LNCaP clone FGC (cell line): ENCODE results near the gene FHIT.
"Not testable (repeated sequence)": the region's sequence is repeated elsewhere in the genome, so short reads cannot be mapped to it uniquely, and the experiment has no call there.

Experiments
- DNase-seq: peaks from one replicate; pipeline ENCODE4 v3.0.0-alpha.2; 2011; ENCODE audit warnings: low read depth
- H3K4me3 ChIP-seq: 2 replicates; pipeline ENCODE4 v1.5.1; 2011; ENCODE audit warnings: mild to moderate bottlenecking, low read depth, low read length, control low read depth
- CTCF ChIP-seq: IDR thresholded peaks from 2 replicates; pipeline ENCODE4 v1.5.1; 2012; ENCODE audit warnings: mild to moderate bottlenecking; ENCODE audit not compliant: control insufficient read depth, insufficient read depth; ENCODE audit errors: extremely low read depth

The FHIT gene

GRCh38 chr3:60703008-60703407 lies 548.2 kb downstream of the FHIT start:
- H3K4me3 ChIP-seq: no peak overlapping the region
- TF ChIP-seq CTCF: no peak
- DNase-seq: no peak

DNA sequence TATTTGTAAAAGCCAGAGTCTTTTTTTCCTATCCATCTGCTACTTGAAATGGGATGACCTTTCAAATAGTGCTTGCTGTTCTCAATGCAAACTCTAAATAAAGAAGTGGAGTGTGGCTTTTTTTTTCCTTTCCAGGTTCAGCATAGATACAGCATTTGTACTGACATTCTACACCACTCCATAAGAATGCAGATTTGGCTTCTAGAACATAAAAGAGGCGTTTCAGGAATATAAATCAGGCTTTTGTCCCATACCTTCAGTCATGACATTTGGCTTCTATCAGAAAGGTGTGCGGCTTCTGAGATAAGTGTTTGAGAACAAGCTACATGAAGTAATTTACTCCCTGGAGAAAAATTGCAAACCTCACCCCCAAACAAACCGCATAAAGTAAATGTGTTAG lies 553.1 kb downstream of the FHIT start:
- no peak for TF ChIP-seq CTCF
- DNase-seq: no peak
- H3K4me3 ChIP-seq: no peak overlapping the region

DNA sequence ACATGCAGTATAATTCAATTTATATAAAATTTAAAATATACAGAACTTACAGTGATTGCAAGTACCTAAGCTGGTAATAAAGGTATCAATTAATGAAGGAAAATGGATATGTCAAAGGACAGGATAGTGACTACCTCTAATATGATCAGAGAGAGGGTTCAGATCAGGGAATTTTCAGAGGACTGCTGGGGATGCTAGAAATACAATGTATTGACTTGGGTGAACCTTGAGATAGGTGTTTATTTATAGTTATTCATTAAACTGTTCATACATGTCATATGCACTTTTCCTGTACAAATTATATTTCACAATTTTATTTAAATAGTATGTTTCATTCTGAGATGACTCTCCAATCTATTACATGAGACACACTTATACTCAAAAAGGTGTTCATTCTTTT lies 554.1 kb downstream of the FHIT start:
- no peak for TF ChIP-seq CTCF

DNA sequence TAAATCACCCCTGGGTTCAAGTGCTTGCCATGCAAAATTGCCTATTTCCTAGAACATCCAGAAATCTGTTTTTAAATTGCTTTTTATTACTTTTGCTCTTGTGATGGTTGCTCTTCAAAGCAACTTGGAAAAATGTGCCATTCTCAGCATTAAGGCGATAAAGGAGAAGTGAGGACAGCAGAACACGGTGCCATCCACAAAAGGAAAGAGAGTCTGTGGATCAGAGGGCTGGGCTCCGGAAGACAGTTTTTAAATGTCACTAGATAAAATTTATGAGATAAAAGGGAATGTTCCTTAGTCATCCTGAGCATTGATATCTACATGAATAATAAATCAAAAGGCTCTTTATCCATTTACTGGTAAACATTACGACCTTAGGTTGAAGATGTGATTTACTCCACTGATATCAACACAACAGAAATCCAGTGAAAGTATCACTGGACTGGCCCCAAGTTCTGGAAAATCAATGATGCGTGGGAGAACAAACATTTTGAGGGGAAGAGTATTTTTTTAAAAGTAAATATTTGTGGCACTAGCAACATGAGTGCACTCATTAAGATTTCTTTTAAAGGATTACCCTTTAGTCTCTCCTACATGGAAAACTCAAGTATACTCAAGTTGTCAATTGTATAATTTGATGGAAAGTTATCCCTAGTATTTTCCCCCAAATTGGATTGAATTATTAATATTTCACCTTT lies 554.7 kb downstream of the FHIT start:
- no peak overlapping the region for H3K4me3 ChIP-seq
- DNase-seq: no peak
- TF ChIP-seq CTCF: no peak

More for the DNA sequence above, 554.1 kb downstream of the FHIT start:
- H3K4me3 ChIP-seq: no peak overlapping the region
- no peak for DNase-seq

DNA sequence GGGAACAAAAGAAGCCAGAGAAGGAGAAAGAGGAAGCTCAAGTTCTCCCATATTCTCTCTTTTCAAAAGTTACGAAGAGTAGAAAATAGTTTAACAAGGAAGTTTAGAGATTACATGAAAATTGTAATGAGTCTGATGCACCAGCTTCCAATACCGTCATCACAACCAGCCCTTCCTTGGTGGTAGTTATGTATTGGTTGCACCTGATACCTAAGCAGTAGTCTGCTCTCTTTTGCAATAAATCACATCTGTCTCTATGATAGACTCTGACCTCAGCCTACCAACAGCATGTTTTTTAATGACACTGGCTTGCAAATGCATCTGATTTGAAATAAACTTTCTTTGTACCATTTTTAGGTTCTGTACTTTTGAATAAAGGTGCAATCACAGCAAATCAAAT lies 575.8 kb downstream of the FHIT start:
- H3K4me3 ChIP-seq: no peak overlapping the region
- no peak for DNase-seq
- no peak for TF ChIP-seq CTCF

- no peak for TF ChIP-seq CTCF
- DNase-seq: no peak
- H3K4me3 ChIP-seq: no peak overlapping the region
These were observed 576.4 kb downstream of the FHIT start for GRCh38 chr3:60674870-60675269.

DNA sequence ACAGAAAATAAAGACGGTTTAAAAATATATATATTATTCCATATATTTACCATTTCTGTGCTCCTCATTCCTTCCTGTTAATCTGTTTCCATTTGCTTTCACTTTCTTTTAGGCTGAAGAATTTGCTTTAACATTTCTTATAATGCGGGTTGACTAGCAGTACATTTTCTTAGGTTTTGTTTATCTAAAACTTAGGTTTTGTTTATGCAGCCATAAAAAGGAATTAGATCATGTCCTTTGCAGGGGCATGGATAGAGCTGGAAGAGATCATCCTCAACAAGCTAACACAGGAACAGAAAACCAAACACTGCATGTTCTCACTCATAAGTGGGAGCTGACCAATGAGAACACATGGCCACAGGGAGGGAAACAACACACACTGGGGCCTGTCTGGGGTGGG lies 578.1 kb downstream of the FHIT start:
- TF ChIP-seq CTCF: no peak
- no peak overlapping the region for H3K4me3 ChIP-seq
- no peak for DNase-seq

- DNase-seq, H3K4me3 ChIP-seq: not testable (repeated sequence)
These were observed 578.9 kb downstream of the FHIT start for GRCh38 chr3:60672337-60672736.
